ENCODE measurements around the gene PTPN4.

Gene PTPN4

DNA sequence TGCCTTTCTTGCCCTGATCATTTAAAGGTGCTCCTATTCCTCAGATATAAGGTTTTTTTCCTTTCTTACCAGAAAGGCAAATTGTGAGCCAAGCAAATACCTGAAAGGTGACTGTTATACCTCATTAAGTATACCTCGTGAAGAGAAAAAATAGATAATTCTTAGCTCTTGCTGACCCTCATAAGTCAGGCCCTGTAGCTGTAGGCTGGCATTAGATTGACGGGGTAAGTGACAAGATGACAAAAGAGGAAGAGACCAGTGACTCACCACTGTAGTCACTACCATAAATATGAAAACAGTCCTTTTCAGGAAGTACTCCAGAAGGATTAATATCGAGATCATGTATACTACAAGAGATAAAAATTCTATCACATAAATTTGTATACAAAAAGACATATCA, 104.6 kb downstream of the PTPN4 start:
- DNase-seq = no peak

DNA sequence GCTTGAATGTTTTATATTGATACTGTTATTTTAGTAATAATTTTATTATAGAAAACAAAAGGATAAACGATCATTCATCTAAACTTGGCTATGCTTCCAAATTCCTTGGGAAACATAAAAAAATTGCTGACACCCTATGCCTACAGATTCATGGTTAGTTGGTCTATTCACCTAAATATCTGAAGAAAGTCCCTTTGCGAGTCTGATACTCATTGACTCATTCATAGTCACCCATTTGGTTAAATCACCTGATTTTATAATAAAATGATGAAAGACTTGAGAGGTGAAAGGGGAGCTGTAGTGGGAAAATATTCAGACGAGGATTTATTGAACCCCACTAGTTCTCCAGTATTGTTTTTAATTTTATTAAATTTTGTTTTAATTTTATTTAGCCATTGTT, 112.0 kb downstream of the PTPN4 start:
- DNase-seq = no peak

DNA sequence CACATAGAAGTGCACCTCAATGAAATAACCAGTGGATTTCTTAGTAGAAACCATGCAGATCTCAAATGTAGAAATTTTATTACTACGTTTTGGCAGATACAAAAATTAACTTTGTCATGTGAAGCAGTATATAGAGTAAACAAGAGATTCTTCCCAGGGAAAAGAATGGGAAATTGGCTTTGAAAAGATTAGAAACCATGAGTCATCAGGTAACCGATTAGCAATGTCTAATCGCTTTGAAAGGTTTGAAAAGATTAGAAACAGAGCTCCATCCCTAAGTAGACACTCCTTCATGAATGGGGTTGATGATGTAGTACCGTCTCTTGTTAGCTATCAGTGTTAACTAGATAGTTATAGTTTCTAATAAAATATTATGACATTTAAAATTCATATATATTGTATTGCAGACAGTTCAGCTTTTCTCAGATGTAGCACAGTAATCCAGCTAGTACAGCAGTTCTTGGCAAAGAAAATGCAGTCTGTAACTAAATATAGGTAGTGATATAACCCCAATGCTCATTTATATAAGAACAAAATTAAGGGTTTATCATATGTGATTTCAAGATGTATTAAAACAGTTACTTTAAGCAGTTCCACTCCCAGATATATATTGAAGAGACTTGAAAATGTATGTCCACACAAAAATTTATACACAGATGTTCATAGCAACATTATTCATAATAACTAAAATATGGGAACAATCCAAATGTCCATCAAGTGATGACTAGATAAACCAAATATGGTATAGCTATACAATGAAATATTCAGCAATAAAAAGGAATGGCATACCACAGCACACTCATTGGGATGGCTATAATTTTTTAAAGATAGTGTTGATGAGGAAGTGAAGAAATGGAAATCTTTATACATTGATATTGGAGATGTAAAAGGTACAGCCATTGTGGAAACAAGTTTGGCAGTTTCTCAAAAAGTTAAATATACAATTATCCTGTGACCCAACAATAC, 113.9 kb downstream of the PTPN4 start:
- no peak for DNase-seq

DNA sequence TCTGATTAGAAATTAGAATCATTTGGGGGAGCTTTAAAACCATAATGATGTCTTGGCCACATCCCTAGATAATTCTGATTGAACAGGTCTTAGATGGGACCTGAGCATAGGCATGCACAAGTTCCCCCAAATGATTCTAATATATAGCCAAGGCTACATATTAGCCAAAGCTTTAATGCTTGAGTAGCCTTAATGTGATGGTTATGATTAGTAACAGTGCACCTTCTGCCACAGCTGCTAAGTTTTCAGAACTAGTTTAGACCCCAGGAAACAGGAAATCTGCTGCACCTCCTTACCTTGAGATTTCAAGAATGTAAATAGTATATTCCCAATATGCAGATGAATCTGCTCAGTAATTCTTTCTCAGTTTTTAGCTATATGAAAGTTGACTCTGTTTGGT, 119.8 kb downstream of the PTPN4 start:
- DNase-seq = no peak

DNA sequence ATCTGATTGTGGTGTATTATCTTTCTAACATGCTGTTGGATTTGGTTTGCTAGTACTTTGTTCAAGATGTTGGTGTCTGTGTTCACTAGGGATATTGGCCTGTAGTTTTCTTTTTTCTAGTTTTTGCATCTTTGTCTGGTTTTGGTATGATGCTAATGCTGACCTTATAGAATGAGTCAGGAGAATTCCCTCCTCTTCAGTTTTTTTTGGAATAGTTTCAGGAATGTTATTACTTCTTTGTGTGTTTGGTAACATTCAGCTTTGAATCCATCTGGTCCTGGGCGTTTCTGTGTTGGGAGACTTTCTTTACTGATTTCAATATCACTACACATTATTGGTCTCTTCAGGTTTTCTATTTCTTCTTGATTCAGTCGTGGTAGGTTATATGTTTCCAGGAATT, 129.0 kb downstream of the PTPN4 start:
- DNase-seq = no peak

DNA sequence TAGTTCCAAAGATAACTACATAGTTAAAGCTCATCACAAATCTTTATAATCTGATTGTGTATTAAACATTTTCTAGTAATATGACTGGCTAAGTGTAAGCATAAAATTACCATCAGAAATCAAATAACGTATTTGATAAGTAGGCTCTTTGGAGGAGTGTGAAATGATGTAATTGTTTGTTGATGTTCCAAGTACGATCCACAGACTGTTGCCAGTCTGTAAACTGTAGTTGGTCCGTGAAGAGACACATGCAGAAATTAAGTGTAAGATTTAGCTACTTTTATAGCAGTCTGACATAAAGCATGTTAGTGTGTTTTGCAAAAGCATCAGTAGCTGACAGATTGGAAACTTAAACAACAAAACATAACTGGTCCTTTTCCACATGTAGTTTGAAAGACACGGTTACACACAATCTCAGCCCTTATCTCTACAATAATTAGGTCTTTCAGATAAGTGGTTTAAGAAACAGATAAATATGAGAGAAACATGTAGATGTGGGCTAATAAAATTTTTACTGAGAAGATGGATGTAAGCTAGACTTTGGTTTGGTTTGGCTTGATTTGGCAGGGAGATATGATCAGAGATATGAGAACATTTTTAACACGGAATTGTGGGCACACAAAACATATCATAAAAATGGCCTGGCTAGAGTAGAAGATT, 138.1 kb downstream of the PTPN4 start:
- no peak for DNase-seq

DNA sequence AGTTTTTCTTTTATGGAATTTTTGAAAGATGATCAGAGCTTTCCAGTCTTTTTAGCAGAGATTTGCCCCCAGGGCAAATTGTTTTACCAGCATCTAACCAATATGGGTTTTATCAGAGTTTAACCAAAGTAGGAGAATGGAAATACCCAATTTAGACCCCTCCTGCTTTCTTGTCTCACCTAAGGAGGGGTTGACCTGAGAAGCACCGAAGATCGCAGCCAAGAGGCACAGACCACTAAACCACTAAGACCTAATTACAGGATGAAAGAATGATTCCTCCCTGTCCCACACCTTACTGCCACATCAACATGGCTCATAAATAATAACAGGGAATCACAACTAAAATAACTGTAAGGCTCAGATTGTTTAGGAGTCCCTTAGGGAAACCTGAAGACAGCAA, 141.3 kb downstream of the PTPN4 start:
- DNase-seq = no peak

DNA sequence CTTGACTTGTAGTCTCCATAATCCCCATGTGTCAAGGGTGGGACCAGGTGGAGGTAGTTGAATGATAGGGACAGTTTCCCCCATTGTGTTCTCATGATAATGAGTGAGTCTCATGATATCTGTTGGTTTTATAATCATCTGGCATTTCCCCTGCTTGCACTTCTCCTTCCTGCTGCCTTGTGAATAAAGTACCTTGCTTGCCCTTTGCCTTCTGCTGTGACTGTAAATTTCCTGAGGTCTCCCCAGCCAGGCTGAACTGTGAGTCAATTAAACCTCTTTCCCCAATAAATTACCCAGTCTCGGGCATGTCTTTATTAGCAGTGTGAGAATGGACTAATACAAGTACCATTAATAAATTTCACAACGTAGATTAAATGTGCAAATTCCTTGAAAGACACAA, 150.8 kb downstream of the PTPN4 start:
- DNase-seq = no peak

DNA sequence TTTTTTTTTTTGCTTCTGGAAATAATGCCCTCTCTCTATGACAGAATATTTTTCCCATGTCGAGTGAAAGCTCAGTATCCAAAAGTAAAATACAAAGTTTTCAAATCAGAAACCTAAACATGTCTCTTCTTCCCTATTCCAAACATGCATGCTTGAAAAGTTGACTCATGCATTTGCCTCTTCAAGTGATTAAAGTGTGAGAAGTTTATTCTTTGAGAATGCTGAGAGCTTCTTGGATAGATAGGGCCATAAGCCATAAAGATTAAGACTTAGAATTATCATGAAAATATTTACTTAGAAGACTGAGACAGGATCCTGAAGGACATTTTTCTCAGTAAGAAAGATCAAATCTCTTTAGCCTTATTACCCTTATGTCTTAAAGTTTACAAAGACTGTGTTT, 154.5 kb downstream of the PTPN4 start:
- DNase-seq = no peak

DNA sequence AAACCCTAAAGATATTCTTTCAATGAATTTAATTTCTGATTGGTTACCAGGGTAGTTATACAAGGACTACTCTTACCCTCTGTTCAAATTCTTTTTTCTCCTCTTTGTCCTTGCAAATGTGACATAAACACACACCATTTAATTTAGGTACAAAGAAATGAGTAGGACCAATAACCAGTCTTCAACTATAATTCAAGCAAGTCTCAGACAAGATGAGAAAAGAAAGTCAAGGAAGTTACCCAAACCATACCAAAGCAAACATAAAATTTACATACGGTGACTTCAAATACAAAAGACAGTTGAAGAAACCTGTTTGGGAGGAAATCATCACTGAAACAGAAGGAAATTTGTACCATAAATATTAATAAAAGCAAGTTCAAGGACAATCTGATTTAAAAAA, 162.1 kb downstream of the PTPN4 start:
- DNase-seq = no peak

DNA sequence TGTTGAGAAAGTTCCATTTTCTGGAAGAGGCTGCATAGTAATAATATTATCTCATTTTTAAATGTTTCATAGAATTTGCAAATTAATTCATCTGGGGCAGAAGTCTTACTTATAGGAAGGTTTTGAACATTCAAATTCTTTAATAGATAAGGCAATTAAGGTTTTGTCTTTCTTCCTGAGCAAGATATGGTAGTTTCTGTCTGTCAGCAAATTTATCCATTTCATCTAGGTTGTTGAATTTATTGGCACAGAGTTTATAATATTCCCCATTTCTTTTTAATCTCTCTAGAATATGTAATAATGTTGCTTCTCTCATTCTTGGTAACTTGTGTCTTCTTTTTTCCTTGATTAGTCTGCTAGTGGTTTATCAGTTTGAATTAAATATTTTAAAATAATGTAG, 163.0 kb downstream of the PTPN4 start:
- DNase-seq = no peak

DNA sequence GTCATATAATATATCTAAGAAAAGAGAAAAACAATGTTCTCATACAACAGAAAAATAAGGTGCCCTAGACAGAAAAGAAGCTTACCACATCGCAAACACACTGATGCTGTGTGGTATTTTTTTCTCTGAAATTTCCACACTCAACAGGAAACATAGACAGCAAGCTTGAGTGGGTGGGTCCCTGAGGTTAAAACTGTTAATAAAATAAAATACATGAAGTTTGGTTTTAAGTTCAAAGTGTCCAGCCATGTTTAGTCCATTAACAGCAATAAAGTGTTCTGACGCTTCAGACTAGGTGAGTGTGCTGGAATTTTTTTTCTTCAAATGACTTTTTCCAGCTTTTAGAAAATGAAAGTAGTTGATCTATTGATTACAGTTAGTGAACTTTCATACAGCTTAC, 169.8 kb downstream of the PTPN4 start:
- DNase-seq = no peak

DNA sequence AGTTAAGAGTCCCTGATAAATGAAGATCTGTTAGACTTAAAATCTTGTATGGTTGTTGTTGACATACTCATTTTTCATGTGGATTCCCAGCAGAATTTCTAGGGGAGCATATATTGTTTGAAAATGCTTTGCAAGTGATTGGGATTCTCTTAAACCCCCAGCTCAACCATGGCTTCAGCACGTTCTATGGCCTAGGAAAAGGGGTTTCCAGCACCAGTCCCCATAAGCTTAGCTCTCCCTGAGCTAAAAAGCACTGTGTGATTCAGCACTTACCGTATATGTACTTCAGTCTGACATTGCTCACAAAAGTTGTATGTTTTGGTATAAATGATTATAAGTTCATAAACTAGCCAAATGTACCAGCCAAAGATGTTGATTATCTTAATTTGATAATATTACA, 173.1 kb downstream of the PTPN4 start:
- no peak for DNase-seq

DNA sequence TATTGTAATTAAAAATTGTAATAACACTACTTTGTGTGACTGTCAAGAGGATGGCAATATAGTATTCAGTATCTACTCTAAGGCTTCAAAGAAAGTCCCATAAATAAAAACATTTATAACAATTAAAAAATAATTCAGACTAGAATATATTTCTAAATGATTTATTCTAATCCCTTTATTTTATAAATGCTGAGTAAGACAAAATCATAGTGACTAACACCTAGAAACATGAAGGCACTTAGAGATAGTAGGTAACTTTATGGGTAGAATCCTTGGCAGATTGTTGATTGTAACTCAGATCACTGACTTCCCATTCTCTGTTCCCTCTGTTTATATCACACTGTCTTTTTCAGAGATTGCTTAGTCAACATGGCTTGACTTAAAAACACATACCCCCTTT, 174.6 kb downstream of the PTPN4 start:
- DNase-seq = no peak

DNA sequence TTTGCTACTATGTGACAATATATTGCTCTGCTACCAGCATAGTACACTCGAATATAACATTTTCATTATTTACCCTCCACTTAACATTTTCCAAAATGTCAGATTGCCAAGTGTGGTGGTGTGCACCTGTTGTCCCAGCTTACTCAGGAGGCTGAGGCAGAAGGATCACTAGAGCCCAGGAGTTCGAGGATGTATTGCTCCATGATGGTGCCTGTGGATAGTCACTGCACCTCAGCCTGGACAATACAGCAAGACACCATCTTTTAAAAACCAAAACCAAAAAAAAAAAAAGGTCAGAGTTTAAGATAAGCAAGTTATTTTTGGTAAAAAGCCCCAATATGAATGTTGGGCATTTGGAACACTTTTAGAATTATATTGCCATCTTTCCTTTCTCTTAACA, 178.0 kb downstream of the PTPN4 start:
- no peak for DNase-seq

DNA sequence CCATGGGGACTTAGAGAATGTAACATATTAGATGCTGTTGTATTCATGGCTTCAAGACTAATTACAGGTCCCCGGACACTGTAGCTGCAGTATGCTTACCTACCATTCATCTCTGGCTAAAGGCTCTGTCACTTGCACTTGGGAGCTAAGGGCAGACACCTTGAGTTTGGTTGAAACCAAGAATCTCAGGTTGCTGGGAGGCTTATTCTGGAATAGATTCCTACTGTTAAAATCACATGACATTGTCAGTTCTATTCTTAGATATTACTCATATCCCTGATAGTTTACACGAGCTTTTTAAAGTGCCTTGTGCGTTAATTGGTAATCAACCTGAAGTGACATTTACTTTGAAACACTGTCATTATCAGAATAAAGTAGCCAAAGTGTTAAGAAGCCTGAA, 180.2 kb downstream of the PTPN4 start:
- DNase-seq = no peak

DNA sequence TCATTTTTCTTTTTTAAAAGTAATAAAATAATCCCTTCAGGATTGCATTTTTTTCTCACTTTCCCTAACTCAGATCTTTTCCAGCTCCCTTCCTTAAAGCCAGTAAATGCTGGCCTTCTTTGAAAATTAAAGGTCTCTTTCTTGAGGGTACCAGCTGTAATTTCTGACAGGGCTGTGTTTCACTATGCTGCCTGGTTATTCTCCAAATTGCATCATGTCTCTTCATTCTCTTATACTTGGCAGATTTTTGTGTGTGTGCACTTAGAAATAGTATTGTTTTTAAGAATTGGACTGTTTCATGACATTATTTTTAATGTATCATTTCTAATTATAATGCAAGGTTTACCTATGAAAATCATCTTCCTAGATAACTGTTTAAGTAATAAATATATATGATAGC, 181.1 kb downstream of the PTPN4 start:
- DNase-seq = no peak

DNA sequence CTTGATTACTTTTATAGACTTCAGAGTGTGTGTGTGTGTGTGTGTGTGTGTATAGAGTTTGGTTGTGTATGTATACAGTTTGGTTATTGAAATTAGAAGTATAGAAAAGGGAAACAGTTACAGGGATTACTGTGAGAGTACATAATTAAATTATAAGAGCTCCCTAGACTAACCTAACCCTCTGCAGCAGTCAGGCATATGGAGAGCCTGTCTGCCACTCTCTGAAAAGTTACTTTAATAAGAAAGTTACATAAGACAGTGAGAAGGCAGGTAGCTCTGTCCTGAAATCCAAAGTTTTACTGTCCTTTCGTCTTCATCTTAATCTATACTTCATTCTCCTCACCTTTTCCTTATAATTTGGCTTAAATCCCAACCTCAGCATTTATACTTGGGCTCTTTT, 181.7 kb downstream of the PTPN4 start:
- DNase-seq = no peak

DNA sequence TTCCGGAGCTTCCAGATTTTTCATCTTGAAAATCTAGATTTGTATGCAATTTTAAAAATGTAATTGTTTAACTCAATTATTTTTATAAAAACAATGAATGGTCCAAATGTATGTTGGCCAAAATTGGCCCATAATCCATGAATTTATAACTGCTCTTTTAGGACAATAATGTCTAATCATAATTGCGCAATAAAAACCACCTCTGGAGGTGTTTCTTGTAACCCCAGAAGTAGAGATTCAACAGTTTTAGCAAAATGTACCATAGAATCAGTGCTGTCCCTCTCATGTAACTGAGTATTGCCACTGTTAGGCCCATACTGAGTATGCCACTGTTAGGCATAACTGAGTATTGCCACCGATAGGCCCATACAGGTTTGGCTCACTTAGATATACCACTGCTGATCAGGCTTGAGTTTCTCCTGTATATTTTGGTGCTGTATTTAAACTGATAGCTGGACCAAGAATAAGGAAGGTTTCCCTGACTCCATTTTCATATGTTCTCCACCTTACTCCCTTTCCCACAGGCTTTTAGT, 182.3 kb downstream of the PTPN4 start:
- DNase-seq = no peak

DNA sequence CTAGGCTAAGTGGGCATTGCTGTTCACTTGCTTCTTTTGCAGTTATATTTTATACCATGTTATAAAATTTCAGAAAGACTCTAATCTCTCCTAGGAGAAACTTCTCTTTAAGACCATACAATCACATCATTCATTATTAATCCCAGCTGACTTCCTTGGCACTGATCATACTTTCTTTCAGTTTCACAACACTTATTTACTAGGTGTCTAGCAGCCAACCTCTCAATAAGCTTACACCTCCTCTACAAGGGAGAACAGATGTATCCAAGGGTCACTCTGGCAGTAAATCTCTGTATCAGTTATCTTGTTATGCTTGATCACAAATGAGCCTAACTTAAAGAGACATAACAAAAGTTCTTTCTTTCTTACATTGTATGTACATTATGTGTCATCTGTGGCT, 183.3 kb downstream of the PTPN4 start:
- DNase-seq = no peak

DNA sequence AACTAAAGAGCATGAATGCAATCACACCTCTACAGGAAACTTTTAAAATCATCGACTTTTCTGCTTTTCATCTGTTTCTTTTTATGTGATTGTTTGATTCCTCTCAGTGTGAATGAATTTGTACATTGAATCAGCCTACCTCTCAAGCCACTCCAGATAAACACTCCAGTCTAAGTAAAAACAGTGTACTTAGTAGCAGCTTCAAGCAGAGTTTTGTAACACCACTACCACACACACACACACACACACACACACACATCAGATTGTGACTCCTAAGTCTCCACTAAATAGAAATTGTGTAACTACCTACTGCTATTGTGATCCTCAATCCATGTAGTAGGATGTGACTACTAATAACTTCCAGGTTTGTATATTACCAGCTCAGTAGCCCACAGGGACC, 187.8 kb downstream of the PTPN4 start:
- no peak for DNase-seq

DNA sequence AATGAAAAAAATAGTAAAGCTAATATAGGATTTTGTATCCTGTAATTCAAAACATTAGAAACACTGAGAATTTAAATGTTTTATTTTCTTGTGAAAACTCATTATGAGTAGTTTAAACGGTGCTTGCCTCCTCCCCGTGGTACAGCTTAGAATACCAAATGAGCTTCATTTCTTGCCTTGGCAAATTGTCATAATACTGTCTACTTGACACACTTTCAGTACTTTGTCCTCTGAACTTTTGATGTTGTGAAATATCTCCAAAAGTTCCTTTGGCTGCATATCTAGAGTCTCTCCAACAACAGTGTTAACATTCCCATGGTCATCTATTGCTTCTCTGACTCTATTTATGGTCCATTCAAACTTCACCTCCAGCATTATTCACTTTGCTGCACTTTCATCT, 191.2 kb downstream of the PTPN4 start:
- DNase-seq = no peak

DNA sequence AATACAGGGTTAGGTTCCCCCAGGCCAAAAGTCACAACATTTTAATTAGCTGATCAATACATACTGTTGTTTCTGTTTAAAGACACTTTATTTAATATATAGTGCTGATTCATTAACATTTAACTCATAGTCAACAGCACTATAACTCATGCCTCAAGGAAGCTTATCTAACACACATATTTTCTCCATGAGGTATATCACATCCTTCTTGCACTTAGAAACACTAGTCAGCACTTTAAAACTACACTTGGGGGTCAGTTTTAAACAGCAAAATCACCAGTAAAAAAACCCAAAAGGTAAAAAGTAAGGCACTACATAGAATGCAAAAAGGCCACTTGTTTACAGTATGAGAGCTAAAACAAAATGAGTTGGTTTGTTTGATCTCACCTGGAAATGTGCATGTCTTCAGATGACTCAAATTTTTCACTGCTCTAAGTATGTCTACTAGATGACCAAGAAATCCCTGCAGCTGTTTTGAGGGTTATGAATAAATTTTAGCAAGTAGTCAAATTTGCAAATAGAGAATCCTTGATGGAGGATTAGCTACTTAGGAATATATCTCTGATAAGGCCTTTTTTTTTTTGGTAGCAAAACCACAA, 199.0 kb downstream of the PTPN4 start:
- DNase-seq = no peak

DNA sequence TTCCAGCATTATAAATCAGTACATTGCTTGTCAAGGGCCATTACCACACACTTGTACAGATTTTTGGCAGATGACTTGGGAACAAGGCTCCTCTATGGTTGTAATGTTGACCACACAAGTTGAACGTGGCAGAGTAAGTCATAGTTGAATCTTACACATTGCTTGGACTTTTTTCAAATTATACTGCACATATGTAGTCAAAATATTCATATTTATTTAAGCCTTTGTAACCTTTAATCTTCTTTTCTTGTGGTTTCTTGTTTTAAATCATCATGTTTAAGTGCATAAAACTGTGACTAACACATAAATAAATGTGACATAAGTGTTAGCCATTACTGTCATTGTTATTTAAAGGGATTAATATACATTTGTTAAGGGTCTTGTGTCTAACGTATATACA, 201.1 kb downstream of the PTPN4 start:
- DNase-seq = no peak

Measured in activated naive CD4-positive, alpha-beta T cell (primary cell).